ENCODE results near the gene FAM163B.

The FAM163B gene

DNA sequence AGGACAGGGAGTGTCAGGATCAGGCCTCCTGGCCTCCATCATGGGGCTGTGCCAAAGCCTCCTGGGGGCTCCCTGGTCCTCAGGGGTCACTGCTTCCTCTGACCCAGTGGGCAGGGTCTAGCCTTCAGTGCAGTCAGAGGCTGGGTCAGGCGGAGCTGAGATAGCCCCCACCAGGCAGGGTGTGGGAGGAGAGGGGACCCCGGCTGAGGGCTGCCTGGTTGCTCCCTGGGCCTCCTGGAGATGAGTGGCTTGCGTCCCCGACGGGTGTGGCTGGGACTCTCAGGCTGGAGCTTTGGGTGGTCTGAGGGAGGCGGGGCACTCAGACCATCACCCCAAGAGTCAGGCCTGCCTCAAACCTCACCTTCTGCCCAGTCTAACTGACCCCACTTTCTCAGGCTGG lies 21.7 kb downstream of the FAM163B start:
- Histone ChIP-seq H2AFZ (ENCODE audit: low read length) (no peak overlapping the region), H3K36me3 (replicated peaks; ENCODE audit: insufficient read depth, low read length) (no peaks in the 10 kb centered on the region), H3K4me3 (ENCODE audit: low read length) (no peak overlapping the region), H3K9me3 (replicated peaks; ENCODE audit: insufficient read depth, low read length) (no peaks in the 10 kb centered on the region), H3F3A (ENCODE audit: insufficient read depth, low read length) (no peaks in the 10 kb centered on the region), H3K27ac (ENCODE audit: low read length) (no peak overlapping the region), H3K79me2 (ENCODE audit: low read length) (no peaks in the 10 kb centered on the region), H3K4me2 (ENCODE audit: low read depth, low read length) (no peak overlapping the region), H3K27me3 (replicated peaks; ENCODE audit: insufficient read depth, low read length) (peaks cover 88% of the 10 kb centered on the region), H4K20me1 (ENCODE audit: insufficient read depth, low read length) (no peaks in the 10 kb centered on the region), H3K4me1 (ENCODE audit: low read length) (no peaks in the 10 kb centered on the region), H3K9me2 (replicated peaks; ENCODE audit: insufficient read depth, low read length) (no peaks in the 10 kb centered on the region), H3K9ac (ENCODE audit: low read length) (no peak overlapping the region)
- DNase-seq: no peak
- TF ChIP-seq EZH2 (optimal IDR thresholded peaks at IDR 0.05; ENCODE audit: low read depth, low read length): no peak
- TF ChIP-seq EZH2phosphoT487 (IDR thresholded peaks at IDR 0.05; ENCODE audit: low read length): no peak
- TF ChIP-seq, protein P1, sequence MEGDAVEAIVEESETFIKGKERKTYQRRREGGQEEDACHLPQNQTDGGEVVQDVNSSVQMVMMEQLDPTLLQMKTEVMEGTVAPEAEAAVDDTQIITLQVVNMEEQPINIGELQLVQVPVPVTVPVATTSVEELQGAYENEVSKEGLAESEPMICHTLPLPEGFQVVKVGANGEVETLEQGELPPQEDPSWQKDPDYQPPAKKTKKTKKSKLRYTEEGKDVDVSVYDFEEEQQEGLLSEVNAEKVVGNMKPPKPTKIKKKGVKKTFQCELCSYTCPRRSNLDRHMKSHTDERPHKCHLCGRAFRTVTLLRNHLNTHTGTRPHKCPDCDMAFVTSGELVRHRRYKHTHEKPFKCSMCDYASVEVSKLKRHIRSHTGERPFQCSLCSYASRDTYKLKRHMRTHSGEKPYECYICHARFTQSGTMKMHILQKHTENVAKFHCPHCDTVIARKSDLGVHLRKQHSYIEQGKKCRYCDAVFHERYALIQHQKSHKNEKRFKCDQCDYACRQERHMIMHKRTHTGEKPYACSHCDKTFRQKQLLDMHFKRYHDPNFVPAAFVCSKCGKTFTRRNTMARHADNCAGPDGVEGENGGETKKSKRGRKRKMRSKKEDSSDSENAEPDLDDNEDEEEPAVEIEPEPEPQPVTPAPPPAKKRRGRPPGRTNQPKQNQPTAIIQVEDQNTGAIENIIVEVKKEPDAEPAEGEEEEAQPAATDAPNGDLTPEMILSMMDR (IDR thresholded peaks at IDR 0.05; ENCODE audit: low read length): no peak

- Histone ChIP-seq H3K4me3 (ENCODE audit: low read length) (no peak overlapping the region), H3K9me3 (replicated peaks; ENCODE audit: insufficient read depth, low read length) (no peaks in the 10 kb centered on the region), H3K9ac (ENCODE audit: low read length) (no peak overlapping the region), H3K9me2 (replicated peaks; ENCODE audit: insufficient read depth, low read length) (no peaks in the 10 kb centered on the region), H2AFZ (ENCODE audit: low read length) (no peak overlapping the region), H3F3A (ENCODE audit: insufficient read depth, low read length) (no peaks in the 10 kb centered on the region), H3K36me3 (replicated peaks; ENCODE audit: insufficient read depth, low read length) (no peaks in the 10 kb centered on the region), H3K79me2 (ENCODE audit: low read length) (no peaks in the 10 kb centered on the region), H3K4me1 (ENCODE audit: low read length) (no peaks in the 10 kb centered on the region), H3K27me3 (replicated peaks; ENCODE audit: insufficient read depth, low read length) (peaks cover 88% of the 10 kb centered on the region), H4K20me1 (ENCODE audit: insufficient read depth, low read length) (no peaks in the 10 kb centered on the region), H3K4me2 (ENCODE audit: low read depth, low read length) (no peak overlapping the region), H3K27ac (ENCODE audit: low read length) (no peak overlapping the region)
- DNase-seq: no peak
- TF ChIP-seq EZH2 (optimal IDR thresholded peaks at IDR 0.05; ENCODE audit: low read depth, low read length): no peak
- TF ChIP-seq, protein P1 (IDR thresholded peaks at IDR 0.05; ENCODE audit: low read length): no peak
- TF ChIP-seq EZH2phosphoT487 (IDR thresholded peaks at IDR 0.05; ENCODE audit: low read length): no peak
These were observed 22.1 kb downstream of the FAM163B start for GRCh38 chr9:133587051-133587450.

DNA sequence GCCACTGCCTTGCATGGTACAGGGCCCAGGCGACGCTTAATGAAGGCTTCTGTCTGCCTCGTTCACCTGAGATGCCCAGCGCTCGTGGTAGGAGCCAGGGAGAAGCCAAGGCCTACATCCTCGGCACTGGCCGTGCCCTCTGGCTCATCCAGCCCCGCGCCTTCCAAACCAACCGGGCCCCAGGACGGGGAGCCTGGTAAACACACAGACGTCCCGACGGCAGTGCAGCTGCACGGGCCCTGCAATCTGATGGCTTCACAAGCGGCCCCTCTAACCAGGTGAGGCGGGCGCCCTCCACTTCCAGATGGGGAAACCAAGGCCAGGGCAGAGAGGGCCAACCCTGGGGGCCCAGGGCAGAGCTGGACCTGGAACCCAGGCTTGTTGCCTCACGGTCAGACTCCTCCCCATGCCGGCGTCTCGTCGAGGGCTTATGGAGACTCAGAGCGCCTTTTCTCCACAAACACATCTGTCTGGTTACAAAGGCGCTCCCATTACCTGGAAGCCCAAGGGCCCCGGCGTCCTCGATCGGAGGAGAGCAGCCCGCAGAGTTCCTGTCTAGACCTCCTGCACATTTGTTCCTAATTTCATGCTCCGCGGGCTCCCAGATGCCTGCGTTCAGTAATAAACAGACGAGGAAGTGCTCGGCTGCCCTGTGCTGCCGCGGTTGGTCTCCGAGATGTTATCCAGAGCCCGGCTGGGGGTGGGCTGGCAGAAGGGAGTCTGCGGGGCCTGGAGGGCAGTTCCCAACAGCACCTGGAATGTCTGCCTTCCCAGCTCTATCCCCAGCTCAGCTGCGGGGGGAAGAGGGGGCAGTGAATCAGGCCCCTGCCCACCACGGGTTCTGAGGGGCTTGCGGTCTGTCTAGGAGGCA lies 23.5 kb downstream of the FAM163B start:
- H3K79me2 ChIP-seq (ENCODE audit: low read length): no peaks in the 10 kb centered on the region
- H3K9me3 ChIP-seq (replicated peaks; ENCODE audit: insufficient read depth, low read length): no peaks in the 10 kb centered on the region
- H3K27me3 ChIP-seq (replicated peaks; ENCODE audit: insufficient read depth, low read length): peaks cover 88% of the 10 kb centered on the region
- H3K9ac ChIP-seq (ENCODE audit: low read length): no peak overlapping the region
- H3F3A ChIP-seq (ENCODE audit: insufficient read depth, low read length): no peaks in the 10 kb centered on the region
- H3K36me3 ChIP-seq (replicated peaks; ENCODE audit: insufficient read depth, low read length): no peaks in the 10 kb centered on the region
- TF ChIP-seq EZH2 (optimal IDR thresholded peaks at IDR 0.05; ENCODE audit: low read depth, low read length) (no peak), EZH2phosphoT487 (IDR thresholded peaks at IDR 0.05; ENCODE audit: low read length) (no peak)
- TF ChIP-seq, protein P1 (IDR thresholded peaks at IDR 0.05; ENCODE audit: low read length): no peak
- no peak overlapping the region for H3K4me2 ChIP-seq (ENCODE audit: low read depth, low read length)
- H2AFZ ChIP-seq (ENCODE audit: low read length): no peak overlapping the region
- no peak overlapping the region for H3K4me3 ChIP-seq (ENCODE audit: low read length)
- no peaks in the 10 kb centered on the region for H3K9me2 ChIP-seq (replicated peaks; ENCODE audit: insufficient read depth, low read length)
- no peak overlapping the region for H3K27ac ChIP-seq (ENCODE audit: low read length)
- H3K4me1 ChIP-seq (ENCODE audit: low read length): no peaks in the 10 kb centered on the region
- H4K20me1 ChIP-seq (ENCODE audit: insufficient read depth, low read length): no peaks in the 10 kb centered on the region
- no peak for DNase-seq

All from MM.1S (cell line).